Iris pigment epithelial cell (primary cell): ENCODE data around the gene TTC7B.
"Not testable (repeated sequence)": the region's sequence is repeated elsewhere in the genome, so short reads cannot be mapped to it uniquely, and the experiment has no call there.

Source experiments
- DNase-seq: peaks from one replicate; pipeline ENCODE4 v3.0.0-alpha.2; 2011; ENCODE audit warnings: low read depth

The TTC7B gene

GRCh38 chr14:90544971-90545370, 271.3 kb downstream of the TTC7B start:
- DNase-seq: no peak

GRCh38 chr14:90544566-90544965, 271.7 kb downstream of the TTC7B start:
- no peak for DNase-seq

GRCh38 chr14:90543876-90544275, 272.4 kb downstream of the TTC7B start:
- DNase-seq: no peak

GRCh38 chr14:90541076-90541634, 275.1 kb downstream of the TTC7B start:
- DNase-seq: no peak

GRCh38 chr14:90540437-90540836, 275.8 kb downstream of the TTC7B start:
- peak; percentile 41 for DNase-seq

GRCh38 chr14:90539996-90540395, 276.2 kb downstream of the TTC7B start:
- DNase-seq: no peak

GRCh38 chr14:90539496-90539775, 276.8 kb downstream of the TTC7B start:
- DNase-seq: no peak

GRCh38 chr14:90538716-90539495, 277.3 kb downstream of the TTC7B start:
- DNase-seq: no peak

- no peak for DNase-seq
Observed at GRCh38 chr14:90538095-90538494, 278.1 kb downstream of the TTC7B start.

GRCh38 chr14:90536511-90537191, 279.6 kb downstream of the TTC7B start:
- DNase-seq: no peak

GRCh38 chr14:90536092-90536491, 280.1 kb downstream of the TTC7B start:
- DNase-seq: no peak

GRCh38 chr14:90535556-90536090, 280.6 kb downstream of the TTC7B start:
- no peak for DNase-seq

- no peak for DNase-seq
Observed at GRCh38 chr14:90534838-90535555, 281.2 kb downstream of the TTC7B start.

GRCh38 chr14:90534091-90534837, 282.0 kb downstream of the TTC7B start:
- peak; percentile 51 for DNase-seq

GRCh38 chr14:90533591-90534021, 282.6 kb downstream of the TTC7B start:
- DNase-seq: no peak

GRCh38 chr14:90532826-90533525, 283.3 kb downstream of the TTC7B start:
- no peak for DNase-seq

- DNase-seq: no peak
Observed at GRCh38 chr14:90531497-90531896, 284.7 kb downstream of the TTC7B start.

- no peak for DNase-seq
Observed at GRCh38 chr14:90530523-90530922, 285.7 kb downstream of the TTC7B start.

- no peak for DNase-seq
Observed at GRCh38 chr14:90527978-90528377, 288.3 kb downstream of the TTC7B start.

- not testable (repeated sequence) for DNase-seq
Observed at GRCh38 chr14:90526536-90526935, 289.7 kb downstream of the TTC7B start.
